ENCODE data around the gene HBEGF.
A peak's percentile ranks its signal among the peaks of the same experiment; 100 is the strongest.

Gene HBEGF

GRCh38 chr5:140302786-140303639, 43.4 kb downstream of the HBEGF start, which contains the start of gene PFDN1:
PFDN1 (minus strand) TSS chr5:140303101; CDS start chr5:140303073, 28 bp downstream.
- peak; percentile 95 for DNase-seq (ENCODE audit: low spot score)

DNA sequence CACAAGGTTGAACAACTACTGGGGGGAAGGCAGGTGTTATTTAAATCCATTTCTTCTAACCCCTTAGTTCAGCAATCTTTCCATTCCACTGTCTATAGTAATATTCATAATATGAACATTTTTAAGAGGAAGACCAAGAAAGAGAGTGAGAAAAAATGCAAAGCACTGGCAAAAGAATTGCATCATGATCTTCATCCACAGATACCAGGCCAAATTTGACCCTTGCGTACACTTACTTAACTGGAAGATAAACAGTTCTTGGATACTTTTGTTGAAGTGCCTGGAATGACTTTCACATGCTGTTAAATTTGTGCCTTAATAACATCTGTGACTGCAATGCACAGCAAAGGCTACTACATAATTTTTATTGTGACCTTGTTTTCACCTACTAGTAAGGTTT, 45.3 kb downstream of the HBEGF start:
- DNase-seq (ENCODE audit: low spot score) = no peak

GRCh38 chr5:140299056-140299455, 47.3 kb downstream of the HBEGF start:
- DNase-seq (ENCODE audit: low spot score) = no peak

GRCh38 chr5:140298183-140298601, 48.2 kb downstream of the HBEGF start:
- no peak for DNase-seq (ENCODE audit: low spot score)

DNA sequence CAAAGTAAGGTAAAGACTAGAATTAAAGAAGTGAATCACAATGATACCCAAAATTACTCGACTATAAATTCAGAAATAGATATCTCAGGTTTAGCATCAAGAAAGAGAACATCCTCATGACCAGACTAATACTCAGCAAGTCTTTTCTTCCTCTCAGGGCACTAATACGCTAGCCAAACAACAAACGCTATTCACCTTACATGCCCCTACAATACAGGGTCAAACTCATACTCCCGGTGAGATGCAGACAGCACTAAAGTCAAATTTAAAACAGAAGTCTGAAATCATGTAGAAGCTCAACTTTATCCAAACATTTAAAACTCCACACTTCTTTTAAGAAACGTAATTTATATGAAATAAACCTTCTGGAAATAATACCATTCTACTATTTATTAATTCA, 49.1 kb downstream of the HBEGF start:
- no peak for DNase-seq (ENCODE audit: low spot score)

GRCh38 chr5:140296289-140296688, 50.1 kb downstream of the HBEGF start:
- DNase-seq (ENCODE audit: low spot score) = no peak

- no peak for DNase-seq (ENCODE audit: low spot score)
These were observed 51.0 kb downstream of the HBEGF start for GRCh38 chr5:140295414-140295813.

DNA sequence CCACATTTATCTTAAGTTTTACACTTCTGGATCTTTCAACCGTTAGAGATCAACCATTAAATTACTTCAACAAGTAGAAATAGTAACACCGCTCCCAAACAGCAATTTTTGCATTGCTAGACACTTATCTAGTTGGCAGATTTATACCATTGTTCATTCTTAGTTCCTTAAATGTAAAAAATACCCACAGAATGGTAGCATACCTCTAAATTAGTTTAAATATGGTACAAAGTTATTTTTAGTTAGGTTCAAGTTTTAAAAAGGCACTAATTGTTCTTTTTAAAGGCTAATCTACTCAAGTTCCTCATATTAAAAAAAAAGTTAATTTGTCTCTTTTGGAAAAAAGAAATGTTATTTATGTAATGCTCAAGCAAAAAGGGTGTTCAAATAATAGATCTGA, 51.6 kb downstream of the HBEGF start:
- no peak for DNase-seq (ENCODE audit: low spot score)

GRCh38 chr5:140293849-140294100, 52.6 kb downstream of the HBEGF start:
- DNase-seq (ENCODE audit: low spot score) = no peak

GRCh38 chr5:140293091-140293848, 53.1 kb downstream of the HBEGF start:
- no peak for DNase-seq (ENCODE audit: low spot score)

DNA sequence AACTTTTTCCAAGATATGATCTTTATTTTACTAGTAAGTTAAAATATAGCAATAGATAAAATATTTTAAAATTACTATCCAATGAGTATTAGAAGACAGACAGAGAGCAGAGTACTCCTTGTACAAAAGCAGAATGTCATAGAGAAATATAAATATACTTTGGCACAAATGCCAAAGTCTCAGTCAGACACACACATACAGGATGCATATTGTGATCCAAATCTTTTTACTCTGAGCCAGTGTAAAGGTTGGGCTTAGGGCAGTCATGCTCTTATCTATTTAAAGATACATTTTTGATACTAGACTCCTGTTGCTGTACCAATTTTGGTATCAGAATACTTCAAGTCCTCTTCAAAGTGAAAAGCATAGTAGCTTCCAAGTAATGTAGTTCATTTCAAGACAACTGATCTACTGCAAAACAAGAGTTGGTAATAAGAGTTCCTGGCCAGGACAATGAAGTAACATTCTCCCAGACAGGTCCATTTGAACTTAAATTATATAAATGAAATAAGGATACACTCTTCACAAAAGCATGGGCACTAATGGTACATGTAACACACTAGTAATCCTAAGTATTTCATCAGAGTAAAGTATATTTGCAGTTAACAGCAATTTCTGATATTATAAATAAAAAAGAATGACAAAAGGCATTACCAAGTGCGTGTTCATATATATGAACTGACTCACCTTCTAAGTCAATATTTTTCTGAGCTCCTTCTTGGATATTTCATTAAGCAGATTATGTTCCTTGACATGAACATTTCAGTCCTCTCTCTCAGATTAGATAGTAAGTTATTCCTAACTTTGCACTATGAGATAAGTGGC, 54.0 kb downstream of the HBEGF start:
- DNase-seq (ENCODE audit: low spot score) = no peak

- DNase-seq (ENCODE audit: low spot score) = no peak
These were observed 58.4 kb downstream of the HBEGF start for GRCh38 chr5:140287801-140288521.

DNA sequence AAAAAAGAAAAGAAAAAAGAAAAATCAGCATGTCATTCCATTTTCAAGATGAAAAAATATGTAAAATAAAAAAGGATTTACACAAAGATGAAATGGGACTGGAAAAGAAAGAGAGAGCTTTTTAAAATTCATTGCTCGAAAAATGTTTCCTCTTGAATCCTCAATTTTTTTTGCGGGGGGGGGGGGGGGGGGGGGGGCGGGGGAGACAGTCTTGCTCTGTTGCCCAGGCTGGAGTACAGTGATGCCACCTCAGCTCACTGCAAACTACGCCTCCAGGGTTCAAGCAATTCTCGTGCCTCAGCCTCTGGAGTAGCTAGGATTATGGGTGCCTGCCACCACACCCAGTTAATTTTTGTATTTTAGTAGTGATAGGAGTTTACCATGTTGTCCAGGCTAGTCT, 60.0 kb downstream of the HBEGF start:
- DNase-seq (ENCODE audit: low spot score) = no peak

- DNase-seq (ENCODE audit: low spot score) = no peak
These were observed 62.4 kb downstream of the HBEGF start for GRCh38 chr5:140284013-140284412.

All from ecto neural progenitor cell (in vitro differentiated cells).